ENCODE results near the gene ZNF219. TPM values are rescaled to one million over a fixed set of nuclear protein-coding genes. Genes with fewer than 3 reads are reported as not detected.
A peak's percentile ranks its signal among the peaks of the same experiment; 100 is the strongest.

ZNF219 gene
- total RNA-seq = 10 to 100 TPM; 43.4 to 59.6 TPM
- 123 TPM for polyA plus RNA-seq (2013, experiment 1 of 2)
- polyA plus RNA-seq (2013, experiment 2 of 2) = 104 TPM
- long read RNA-seq, experiment 1, partial matches to known transcripts = 16 of 18 reads
- long read RNA-seq, experiment 1, other reads (novel, unspliced or antisense) = 0 of 18 reads
- long read RNA-seq, experiment 2, transcript ZNF219-201 (5 exons, 3,071 nt) = major isoform, 27 of 61 reads
- long read RNA-seq, experiment 2, partial matches to known transcripts = 17 of 61 reads
- long read RNA-seq, experiment 2, other reads (novel, unspliced or antisense) = 15 of 61 reads
- long read RNA-seq, experiment 3, transcript ZNF219-201 (5 exons, 3,071 nt) = major isoform, 11 of 41 reads
- long read RNA-seq, experiment 3, partial matches to known transcripts = 11 of 41 reads
- long read RNA-seq, experiment 3, other reads (novel, unspliced or antisense) = 13 of 41 reads
- long read RNA-seq, experiment 4, partial matches to known transcripts = 0 of 2 reads
- long read RNA-seq, experiment 4, other reads (novel, unspliced or antisense) = 2 of 2 reads

GRCh38 chr14:21098076-21098891 lies at the start of gene ZNF219:
ZNF219 (minus strand) TSS chr14:21098655; CDS start chr14:21093591, 5,064 bp downstream.
- Mint-ChIP-seq H3K36me3 (ENCODE audit: low read depth) (peaks cover 2% of the 10 kb centered on the region), H3K27me3 (ENCODE audit: insufficient read depth) (peaks cover 42% of the 10 kb centered on the region), H3K27ac (peak within 1 kb of the TSS; percentile 78), H3K4me1 (peaks cover 56% of the 10 kb centered on the region), H3K9me3 (no peaks in the 10 kb centered on the region), H3K4me3 (peak within 1 kb of the TSS; percentile 75)
- peaks cover 10% of the 10 kb centered on the region for H3K27me3 ChIP-seq (ENCODE audit: control insufficient read depth, insufficient read depth, low read length, poor library complexity, severe bottlenecking)
- 0% methylated on average over 14 to 24 of the region's 90 CpGs for WGBS, 2 experiments (ENCODE audit: insufficient coverage in 1 of 2, insufficient read length in 1 of 2)
- no peak for TF ChIP-seq CTCF (conservative IDR thresholded peaks at IDR 0.05)
- peak within 1 kb of the TSS; percentile 75 for H3K9ac ChIP-seq (ENCODE audit: extremely low read depth, low read length, poor library complexity, severe bottlenecking)
- H3K4me3 ChIP-seq (ENCODE audit: low read length) = peak within 1 kb of the TSS; percentile 96
- peak within 1 kb of the TSS; percentile 94 for H3K27ac ChIP-seq (ENCODE audit: low read depth, low read length)
- H3K9me3 ChIP-seq (ENCODE audit: control insufficient read depth, low read length) = no peaks in the 10 kb centered on the region
- peak; percentile 88 for DNase-seq
- peaks cover 3% of the 10 kb centered on the region for H3K36me3 ChIP-seq (ENCODE audit: control insufficient read depth, insufficient read depth, low read length)
- peaks cover 22% of the 10 kb centered on the region for H3K4me1 ChIP-seq (ENCODE audit: control insufficient read depth, insufficient read depth, low read length)

GRCh38 chr14:21145437-21145836 lies 47.0 kb upstream of the ZNF219 start:
- Histone ChIP-seq H3K9ac (ENCODE audit: extremely low read depth, low read length, poor library complexity, severe bottlenecking) (no peak overlapping the region), H3K27ac (ENCODE audit: low read depth, low read length) (no peak overlapping the region), H3K4me1 (ENCODE audit: control insufficient read depth, insufficient read depth, low read length) (no peaks in the 10 kb centered on the region), H3K36me3 (ENCODE audit: control insufficient read depth, insufficient read depth, low read length) (no peaks in the 10 kb centered on the region), H3K27me3 (ENCODE audit: control insufficient read depth, insufficient read depth, low read length, poor library complexity, severe bottlenecking) (no peaks in the 10 kb centered on the region), H3K4me3 (ENCODE audit: low read length) (no peak overlapping the region), H3K9me3 (ENCODE audit: control insufficient read depth, low read length) (peaks cover 12% of the 10 kb centered on the region)
- no peak for TF ChIP-seq CTCF (conservative IDR thresholded peaks at IDR 0.05)
- no peaks in the 10 kb centered on the region for H3K27me3 Mint-ChIP-seq (ENCODE audit: insufficient read depth)
- H3K36me3 Mint-ChIP-seq (ENCODE audit: low read depth) = no peaks in the 10 kb centered on the region
- no peak for DNase-seq
- H3K4me1 Mint-ChIP-seq = no peaks in the 10 kb centered on the region
- no peak overlapping the region for H3K4me3 Mint-ChIP-seq
- H3K27ac Mint-ChIP-seq = no peak overlapping the region
- peaks cover 20% of the 10 kb centered on the region for H3K9me3 Mint-ChIP-seq

GRCh38 chr14:21142357-21142756 lies 43.9 kb upstream of the ZNF219 start:
- no peaks in the 10 kb centered on the region for H3K36me3 Mint-ChIP-seq (ENCODE audit: low read depth)
- no peak overlapping the region for H3K27ac Mint-ChIP-seq
- H3K4me3 Mint-ChIP-seq = no peak overlapping the region
- DNase-seq = no peak
- no peak for TF ChIP-seq CTCF (conservative IDR thresholded peaks at IDR 0.05)
- Histone ChIP-seq H3K27ac (ENCODE audit: low read depth, low read length) (no peak overlapping the region), H3K27me3 (ENCODE audit: control insufficient read depth, insufficient read depth, low read length, poor library complexity, severe bottlenecking) (no peaks in the 10 kb centered on the region), H3K4me1 (ENCODE audit: control insufficient read depth, insufficient read depth, low read length) (no peaks in the 10 kb centered on the region), H3K36me3 (ENCODE audit: control insufficient read depth, insufficient read depth, low read length) (no peaks in the 10 kb centered on the region), H3K4me3 (ENCODE audit: low read length) (no peak overlapping the region), H3K9ac (ENCODE audit: extremely low read depth, low read length, poor library complexity, severe bottlenecking) (no peak overlapping the region), H3K9me3 (ENCODE audit: control insufficient read depth, low read length) (peaks cover 12% of the 10 kb centered on the region)
- no peaks in the 10 kb centered on the region for H3K27me3 Mint-ChIP-seq (ENCODE audit: insufficient read depth)
- peaks cover 20% of the 10 kb centered on the region for H3K9me3 Mint-ChIP-seq
- no peaks in the 10 kb centered on the region for H3K4me1 Mint-ChIP-seq
- WGBS, 2 experiments (ENCODE audit: insufficient coverage in 1 of 2, insufficient read length in 1 of 2) = 100% methylated on average over 1 of the region's 1 CpG; no CpG with 5 or more reads in 1 of the 2 experiments

All from endodermal cell (in vitro differentiated cells).